PFSK-1 (cell line): ENCODE results near the gene CACNG4.

Source experiments
- FOXP2 ChIP-seq: optimal IDR thresholded peaks from 2 replicates; pipeline ENCODE3; 2011; ENCODE audit warnings: borderline replicate concordance, control low read depth, inconsistent platforms; ENCODE audit not compliant: insufficient read depth; ENCODE audit errors: extremely low read length, extremely low read depth
- POLR2AphosphoS5 ChIP-seq: IDR thresholded peaks from 2 replicates; pipeline ENCODE4 v1.6.1; 2012; ENCODE audit warnings: low read depth, mild to moderate bottlenecking, control low read depth, low read length, moderate library complexity
- SIN3A ChIP-seq: IDR thresholded peaks from 2 replicates; pipeline ENCODE4 v1.6.1; 2012; ENCODE audit warnings: mild to moderate bottlenecking, low read length, moderate library complexity, borderline replicate concordance; ENCODE audit not compliant: insufficient read depth
- TAF1 ChIP-seq: IDR thresholded peaks from 2 replicates; pipeline ENCODE4 v1.6.1; 2012; ENCODE audit warnings: low read length, control low read depth, borderline replicate concordance; ENCODE audit not compliant: insufficient read depth
- TF ChIP-seq, protein P1 (sequence below), 2 experiments: IDR thresholded peaks; 2 replicates each; pipeline versions ENCODE4 v1.6.1 to v1.8.0; 2011 to 2012; ENCODE audit warnings: low read depth in 2 of 2, low read length in 2 of 2, control low read depth in 1 of 2, inconsistent platforms in 1 of 2, mild to moderate bottlenecking in 1 of 2, moderate library complexity in 1 of 2; ENCODE audit not compliant: insufficient read depth in 1 of 2

- TF ChIP-seq POLR2AphosphoS5 (no peak), SIN3A (no peak), TAF1 (no peak), FOXP2 (no peak)
- TF ChIP-seq, protein P1, sequence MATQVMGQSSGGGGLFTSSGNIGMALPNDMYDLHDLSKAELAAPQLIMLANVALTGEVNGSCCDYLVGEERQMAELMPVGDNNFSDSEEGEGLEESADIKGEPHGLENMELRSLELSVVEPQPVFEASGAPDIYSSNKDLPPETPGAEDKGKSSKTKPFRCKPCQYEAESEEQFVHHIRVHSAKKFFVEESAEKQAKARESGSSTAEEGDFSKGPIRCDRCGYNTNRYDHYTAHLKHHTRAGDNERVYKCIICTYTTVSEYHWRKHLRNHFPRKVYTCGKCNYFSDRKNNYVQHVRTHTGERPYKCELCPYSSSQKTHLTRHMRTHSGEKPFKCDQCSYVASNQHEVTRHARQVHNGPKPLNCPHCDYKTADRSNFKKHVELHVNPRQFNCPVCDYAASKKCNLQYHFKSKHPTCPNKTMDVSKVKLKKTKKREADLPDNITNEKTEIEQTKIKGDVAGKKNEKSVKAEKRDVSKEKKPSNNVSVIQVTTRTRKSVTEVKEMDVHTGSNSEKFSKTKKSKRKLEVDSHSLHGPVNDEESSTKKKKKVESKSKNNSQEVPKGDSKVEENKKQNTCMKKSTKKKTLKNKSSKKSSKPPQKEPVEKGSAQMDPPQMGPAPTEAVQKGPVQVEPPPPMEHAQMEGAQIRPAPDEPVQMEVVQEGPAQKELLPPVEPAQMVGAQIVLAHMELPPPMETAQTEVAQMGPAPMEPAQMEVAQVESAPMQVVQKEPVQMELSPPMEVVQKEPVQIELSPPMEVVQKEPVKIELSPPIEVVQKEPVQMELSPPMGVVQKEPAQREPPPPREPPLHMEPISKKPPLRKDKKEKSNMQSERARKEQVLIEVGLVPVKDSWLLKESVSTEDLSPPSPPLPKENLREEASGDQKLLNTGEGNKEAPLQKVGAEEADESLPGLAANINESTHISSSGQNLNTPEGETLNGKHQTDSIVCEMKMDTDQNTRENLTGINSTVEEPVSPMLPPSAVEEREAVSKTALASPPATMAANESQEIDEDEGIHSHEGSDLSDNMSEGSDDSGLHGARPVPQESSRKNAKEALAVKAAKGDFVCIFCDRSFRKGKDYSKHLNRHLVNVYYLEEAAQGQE (IDR thresholded peaks at IDR 0.05; ENCODE audit: insufficient read depth in 1 of 2, low read depth in 2 of 2, low read length in 2 of 2): no peak
These were observed 55.8 kb downstream of the CACNG4 start for GRCh38 chr17:67020293-67020766.
